OCI-LY3 (cell line): Measurements from ENCODE around the gene FANCM.

Experiments
- EZH2phosphoT487 ChIP-seq: fragments of 200-600 bp; shearing (Covaris generic); IDR thresholded peaks from 2 replicates; pipeline ENCODE4 v1.6.1; 2018; ENCODE audit warnings: antibody characterized with exemption, mixed run types, low read depth
- TF ChIP-seq, protein P1 (sequence below): fragments of 200-600, 300-600 bp; sonication (generic); IDR thresholded peaks from 2 replicates; pipeline ENCODE4 v1.5.1; 2014; ENCODE audit warnings: antibody characterized with exemption, low read length, low read depth

DNA sequence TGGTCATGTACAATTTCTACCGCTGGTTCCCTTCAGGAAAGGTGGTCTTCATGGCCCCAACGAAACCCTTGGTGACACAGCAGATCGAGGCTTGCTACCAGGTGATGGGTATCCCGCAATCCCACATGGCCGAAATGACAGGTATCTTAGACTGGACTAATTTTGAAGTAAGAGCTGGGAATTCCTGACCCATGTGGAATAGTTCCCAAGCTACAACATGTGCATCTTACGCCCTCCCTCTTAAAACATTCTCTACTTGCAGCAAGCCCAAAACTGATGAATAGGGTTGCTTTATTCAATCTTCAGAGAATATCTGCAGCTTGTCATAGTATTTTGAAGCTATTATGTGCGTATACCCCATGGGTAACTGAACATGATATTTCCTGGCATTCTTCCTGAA is 669 bp downstream of the FANCM start:
- no peak for TF ChIP-seq EZH2phosphoT487
- TF ChIP-seq, protein P1, sequence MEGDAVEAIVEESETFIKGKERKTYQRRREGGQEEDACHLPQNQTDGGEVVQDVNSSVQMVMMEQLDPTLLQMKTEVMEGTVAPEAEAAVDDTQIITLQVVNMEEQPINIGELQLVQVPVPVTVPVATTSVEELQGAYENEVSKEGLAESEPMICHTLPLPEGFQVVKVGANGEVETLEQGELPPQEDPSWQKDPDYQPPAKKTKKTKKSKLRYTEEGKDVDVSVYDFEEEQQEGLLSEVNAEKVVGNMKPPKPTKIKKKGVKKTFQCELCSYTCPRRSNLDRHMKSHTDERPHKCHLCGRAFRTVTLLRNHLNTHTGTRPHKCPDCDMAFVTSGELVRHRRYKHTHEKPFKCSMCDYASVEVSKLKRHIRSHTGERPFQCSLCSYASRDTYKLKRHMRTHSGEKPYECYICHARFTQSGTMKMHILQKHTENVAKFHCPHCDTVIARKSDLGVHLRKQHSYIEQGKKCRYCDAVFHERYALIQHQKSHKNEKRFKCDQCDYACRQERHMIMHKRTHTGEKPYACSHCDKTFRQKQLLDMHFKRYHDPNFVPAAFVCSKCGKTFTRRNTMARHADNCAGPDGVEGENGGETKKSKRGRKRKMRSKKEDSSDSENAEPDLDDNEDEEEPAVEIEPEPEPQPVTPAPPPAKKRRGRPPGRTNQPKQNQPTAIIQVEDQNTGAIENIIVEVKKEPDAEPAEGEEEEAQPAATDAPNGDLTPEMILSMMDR: no peak
